GM21367 (cell line): Measurements from ENCODE around the gene RHBDL1.

ENCODE experiments used
- ATAC-seq: cut with Tn5 transposase; IDR thresholded peaks from one replicate; pipeline ENCODE4 v1.9.1; 2021; ENCODE audit not compliant: unreplicated experiment

RHBDL1 gene

GRCh38 chr16:674968-675883 lies at the start of gene RHBDL1:
RHBDL1 (plus strand) TSS chr16:675671; CDS start chr16:675791, 120 bp downstream.
- no peak for ATAC-seq

DNA sequence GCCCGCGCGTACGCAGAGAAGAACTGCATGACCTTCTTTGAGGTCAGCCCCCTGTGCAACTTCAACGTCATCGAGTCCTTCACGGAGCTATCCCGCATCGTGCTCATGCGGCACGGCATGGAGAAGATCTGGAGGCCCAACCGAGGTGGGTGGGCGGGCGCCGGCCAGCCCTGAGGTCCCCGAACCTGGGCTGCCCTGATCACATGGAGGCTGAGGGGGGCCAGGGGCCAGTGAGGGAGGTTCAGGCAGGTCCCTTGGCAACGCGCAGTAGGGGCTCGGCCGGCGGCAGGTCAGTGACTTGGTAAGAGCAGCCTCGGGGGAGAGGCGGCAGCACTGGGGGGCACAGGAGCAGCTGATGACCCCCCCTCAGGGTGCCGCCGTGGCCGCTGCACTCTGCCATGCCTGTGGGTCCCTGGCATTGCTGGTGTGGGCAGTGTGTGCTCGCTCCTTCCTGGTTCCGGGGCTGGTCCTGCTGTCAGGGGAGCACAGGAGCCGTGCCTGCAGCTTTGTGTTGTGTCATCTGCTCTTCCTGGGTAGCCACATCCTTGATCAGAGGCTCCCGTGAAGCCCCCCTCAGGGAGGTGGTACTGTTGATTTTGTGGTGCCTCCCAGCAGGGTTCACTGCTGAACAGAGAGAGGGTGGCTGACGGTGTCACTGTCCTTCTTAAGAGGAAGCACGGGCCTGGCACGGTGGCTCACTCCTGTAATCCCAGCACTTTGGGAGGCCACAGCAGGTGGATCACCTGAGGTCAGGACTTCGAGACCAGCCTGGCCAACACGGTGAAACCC lies 49.3 kb upstream of the RHBDL1 start:
- ATAC-seq: no peak

DNA sequence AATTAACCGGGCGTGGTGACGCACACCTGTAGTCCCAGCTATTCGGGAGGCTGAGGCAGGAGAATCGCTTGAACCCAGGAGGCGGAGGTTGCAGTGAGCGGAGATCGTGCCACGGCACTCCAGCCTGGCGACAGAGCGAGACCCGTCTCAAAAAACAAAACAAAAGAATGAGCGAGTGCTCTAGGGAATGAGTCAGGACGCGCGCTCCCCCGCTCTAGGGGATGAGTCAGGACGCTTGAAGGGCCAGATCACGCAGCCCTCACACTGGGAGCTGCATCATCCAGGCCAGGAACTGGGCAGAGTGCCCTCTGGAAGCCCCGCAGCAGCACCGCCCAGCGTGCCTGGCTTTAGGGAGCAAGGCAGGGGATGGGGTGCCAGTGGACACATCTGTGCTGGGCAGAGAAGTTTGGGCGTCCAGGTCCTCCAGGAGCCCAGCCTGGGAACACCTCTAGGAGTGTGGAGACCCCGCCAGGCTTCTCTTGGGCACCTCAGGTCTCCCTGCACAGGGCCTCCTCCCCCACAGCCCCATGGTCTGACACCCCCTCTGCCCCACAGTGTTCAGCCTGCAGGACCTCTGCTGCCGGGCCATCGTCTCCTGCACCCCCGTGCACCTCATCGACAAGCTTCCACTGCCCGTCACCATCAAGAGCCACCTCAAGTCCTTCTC lies 48.6 kb upstream of the RHBDL1 start:
- no peak for ATAC-seq

GRCh38 chr16:627454-628239 lies 47.8 kb upstream of the RHBDL1 start:
- no peak for ATAC-seq

DNA sequence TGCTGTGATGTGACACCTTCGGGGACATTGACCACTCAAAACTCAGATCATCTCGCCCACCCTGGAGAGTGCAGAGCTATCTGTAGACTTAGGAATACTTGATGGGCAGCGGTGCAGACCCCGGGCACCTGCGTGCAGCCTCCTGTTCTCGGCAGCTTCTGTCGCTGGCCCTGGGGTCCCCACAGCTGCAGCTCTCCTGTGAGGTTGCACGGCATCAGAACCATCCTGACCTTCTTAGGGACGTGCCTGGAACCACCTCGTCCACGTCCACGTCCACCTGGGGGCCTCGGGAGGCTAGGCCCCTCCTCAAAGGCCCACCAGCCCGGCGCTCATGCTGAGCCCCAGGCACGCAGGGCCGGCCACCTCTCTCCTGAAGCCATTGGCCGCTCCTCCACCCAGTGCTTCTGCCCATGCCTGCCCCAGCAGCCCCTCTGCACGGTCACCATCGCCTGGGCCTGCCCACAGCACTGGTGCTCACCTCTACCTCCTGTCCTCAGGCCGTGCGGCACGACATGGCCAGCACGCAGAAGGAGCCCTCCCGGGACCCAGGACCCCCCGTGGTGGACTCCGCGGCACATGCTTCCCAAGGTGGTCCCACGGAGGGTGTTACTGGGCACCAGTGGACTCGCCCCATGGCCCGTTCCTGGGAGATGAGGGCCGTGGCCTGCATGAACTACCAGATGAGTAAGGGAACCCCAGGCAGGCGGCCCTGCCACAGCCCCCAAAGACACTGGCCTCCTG lies 47.0 kb upstream of the RHBDL1 start:
- ATAC-seq: no peak

GRCh38 chr16:629185-629832 lies 46.2 kb upstream of the RHBDL1 start:
- no peak for ATAC-seq

DNA sequence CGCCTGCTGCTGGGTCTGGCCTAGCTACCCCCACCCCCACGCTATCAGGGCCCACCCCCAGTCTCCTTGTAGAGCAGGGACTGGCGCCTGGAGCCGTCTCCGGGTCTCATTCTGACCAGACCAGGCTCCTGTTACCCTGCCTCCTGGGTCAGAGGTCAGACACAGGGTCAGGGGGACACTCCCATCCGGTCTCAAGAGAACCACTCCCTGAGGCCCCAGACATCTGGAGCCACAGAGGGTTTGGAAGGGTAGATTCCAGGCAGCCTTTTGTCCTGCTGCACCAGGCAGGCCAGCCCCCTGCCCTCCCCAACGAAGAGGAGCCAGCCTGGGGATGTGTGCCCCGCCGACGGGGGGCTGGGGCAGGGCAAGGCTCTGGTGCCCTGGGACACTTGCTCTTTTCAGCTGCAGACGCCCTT lies 45.6 kb upstream of the RHBDL1 start:
- no peak for ATAC-seq

DNA sequence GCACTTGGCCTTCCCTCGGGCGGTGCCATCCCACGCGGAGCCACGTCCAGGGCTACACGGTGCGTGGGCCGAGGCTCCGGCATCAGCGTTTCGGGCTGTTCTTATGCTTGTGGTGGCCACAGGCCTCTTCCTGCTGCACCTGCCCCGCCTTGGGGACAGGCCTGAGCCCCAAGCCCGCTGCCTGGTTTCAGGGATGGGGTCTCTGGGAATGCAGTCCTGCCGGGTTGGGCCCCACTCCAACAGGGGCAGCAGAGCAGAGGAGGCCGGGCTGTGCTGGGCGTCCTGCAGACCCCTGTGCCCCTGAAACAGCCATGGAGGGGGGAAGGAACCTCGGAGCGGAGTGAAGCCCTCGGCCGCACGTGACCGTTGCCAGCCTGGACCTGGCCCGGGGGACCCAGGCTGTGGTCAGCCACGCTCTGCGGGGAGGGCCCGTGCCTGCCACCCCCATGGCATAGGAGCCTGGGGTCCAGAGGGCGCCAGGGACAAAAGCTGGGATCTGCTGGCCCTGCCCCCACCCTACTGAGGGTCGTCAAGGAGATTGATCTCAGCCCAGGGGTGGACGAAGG lies 45.1 kb upstream of the RHBDL1 start:
- ATAC-seq: no peak

GRCh38 chr16:630815-631405 lies 44.6 kb upstream of the RHBDL1 start, which contains the start of gene WFIKKN1:
WFIKKN1 (plus strand) TSS chr16:630985; CDS start chr16:631254, 269 bp downstream.
- no peak for ATAC-seq

DNA sequence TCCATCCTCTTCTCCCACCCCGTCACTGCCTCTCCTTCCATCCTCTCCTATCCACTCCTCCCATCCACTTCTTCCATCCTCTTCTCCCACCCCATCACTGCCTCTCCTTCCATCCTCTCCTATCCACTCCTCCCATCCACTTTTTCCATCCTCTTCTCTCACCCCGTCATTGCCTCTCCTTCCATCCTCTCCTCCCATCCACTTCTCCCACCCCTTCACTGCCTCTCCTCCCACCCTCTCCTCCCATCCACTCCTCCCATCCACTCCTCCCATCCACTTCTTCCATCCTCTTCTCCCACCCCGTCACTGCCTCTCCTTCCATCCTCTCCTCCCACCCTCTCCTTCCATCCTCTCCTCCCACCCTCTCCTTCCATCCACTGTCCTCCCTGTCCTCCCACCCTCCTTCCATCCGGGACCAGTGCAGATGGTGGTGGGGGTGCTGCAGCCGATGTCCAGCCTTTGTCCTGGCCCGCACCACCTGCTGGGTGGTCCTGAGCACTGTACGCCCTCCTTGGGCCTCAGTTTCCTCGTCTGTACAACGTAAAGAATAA lies 43.6 kb upstream of the RHBDL1 start:
- no peak for ATAC-seq

- no peak for ATAC-seq
These were observed 42.8 kb upstream of the RHBDL1 start for GRCh38 chr16:632486-633335.

GRCh38 chr16:633336-634050 lies 42.0 kb upstream of the RHBDL1 start:
- no peak for ATAC-seq

DNA sequence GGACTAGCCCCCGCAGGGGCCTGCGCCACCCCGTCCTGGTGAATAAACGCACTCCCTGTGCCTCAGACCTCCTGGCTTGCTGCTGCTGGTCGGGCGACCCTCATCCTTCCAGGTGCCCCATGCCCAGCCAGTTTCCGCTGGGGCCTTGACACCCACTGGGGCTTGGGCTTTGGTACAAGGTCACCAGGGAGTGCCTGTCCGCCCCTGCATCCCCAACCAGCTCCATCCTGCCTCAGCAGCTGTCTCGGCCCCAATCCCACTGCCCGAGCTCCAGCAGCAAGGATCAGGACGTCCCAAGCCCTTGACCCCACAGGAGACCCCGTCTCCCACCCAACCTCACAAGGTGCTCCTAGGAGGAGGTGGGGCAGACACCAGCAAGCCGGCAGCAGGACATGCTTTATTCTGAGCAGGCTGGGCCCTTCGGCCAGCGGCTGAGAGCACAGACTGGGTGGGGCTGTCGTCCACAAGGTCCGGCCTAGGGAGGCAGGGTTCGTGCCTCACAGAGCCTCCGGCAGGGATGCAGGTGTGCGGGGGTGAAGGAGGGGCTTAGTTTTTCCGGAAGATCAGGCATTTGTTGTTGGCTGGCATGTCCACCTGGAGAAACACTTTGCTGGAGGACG lies 41.3 kb upstream of the RHBDL1 start:
- no peak for ATAC-seq

DNA sequence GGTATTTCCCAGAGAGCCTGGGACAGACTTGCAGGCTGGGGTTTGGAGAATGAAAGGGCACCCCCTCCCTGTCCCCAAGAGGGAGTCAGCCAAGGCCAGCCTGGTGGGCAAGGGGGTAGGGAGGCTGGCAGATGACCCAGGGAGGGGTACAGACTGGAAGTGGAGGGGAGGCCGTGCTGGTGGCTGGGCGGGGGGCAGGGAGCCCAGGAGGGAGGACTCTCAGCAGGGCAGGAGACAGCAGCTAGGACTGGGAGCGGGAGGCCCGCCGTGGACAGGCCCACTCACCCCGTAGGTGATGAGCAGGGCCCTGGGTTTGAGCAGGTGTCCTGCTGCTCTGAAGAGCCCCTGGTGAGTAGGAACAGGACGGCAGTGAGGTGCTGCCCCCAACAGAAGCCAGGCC lies 40.5 kb upstream of the RHBDL1 start:
- ATAC-seq: no peak

GRCh38 chr16:635573-636205 lies 39.8 kb upstream of the RHBDL1 start:
- no peak for ATAC-seq
